H1 (cell line): ENCODE measurements around the gene POLR1H. TPM values are rescaled to one million over a fixed set of nuclear protein-coding genes. Genes with fewer than 3 reads are reported as not detected.

Experiments used
- CTCF ChIA-PET: fragments of 300-600 bp; sonication (Branson Sonifier 250); formaldehyde crosslinking; loops from one replicate; lab custom pipeline; 2021; ENCODE audit not compliant: partially characterized antibody; lab: Charles Lee
- POLR2A ChIA-PET: fragments of 300-600 bp; sonication (Branson Sonifier 250); formaldehyde crosslinking; loops from one replicate; lab custom pipeline; 2021; ENCODE audit warnings: inconsistent platforms; ENCODE audit not compliant: partially characterized antibody; lab: Charles Lee
- DNase-seq, 2 experiments: peaks; one replicate each; pipeline versions ENCODE4 v3.0.0 to v3.0.0-alpha.2; 2010 to 2022; ENCODE audit warnings: low spot score in 2 of 2, low read depth in 1 of 2, mixed read lengths in 1 of 2
- FAIRE-seq: peaks from 2 replicates; lab custom pipeline; 2011; peaks lifted over from hg19 to GRCh38; lab: Jason Lieb, UNC
- H2AFZ ChIP-seq: 2 replicates; pipeline ENCODE4 v1.8.1; 2012; ENCODE audit warnings: low read length, inconsistent platforms
- H2AK5ac ChIP-seq: 2 replicates; pipeline ENCODE4 v1.6.1; 2013; ENCODE audit warnings: low read depth, low read length
- H2BK120ac ChIP-seq: replicated peaks from 2 replicates; pipeline ENCODE3; 2013; ENCODE audit warnings: low read depth, low read length, inconsistent platforms
- H2BK12ac ChIP-seq: 2 replicates; pipeline ENCODE4 v1.6.1; 2013; ENCODE audit warnings: low read depth, low read length
- H2BK15ac ChIP-seq: 2 replicates; pipeline ENCODE4 v1.6.1; 2013; ENCODE audit warnings: low read length
- H2BK20ac ChIP-seq: 2 replicates; pipeline ENCODE4 v1.6.1; 2013; ENCODE audit warnings: low read length
- H2BK5ac ChIP-seq: 2 replicates; pipeline ENCODE4 v1.6.1; 2013; ENCODE audit warnings: low read depth, low read length
- H3K14ac ChIP-seq: 2 replicates; pipeline ENCODE4 v1.6.1; 2013; ENCODE audit warnings: inconsistent platforms; ENCODE audit not compliant: insufficient read length
- H3K18ac ChIP-seq: 2 replicates; pipeline ENCODE4 v1.6.1; 2013; ENCODE audit warnings: low read length; ENCODE audit errors: extremely low read depth
- H3K23ac ChIP-seq: 2 replicates; pipeline ENCODE4 v1.6.1; 2013; ENCODE audit warnings: inconsistent platforms; ENCODE audit not compliant: insufficient read length
- H3K23me2 ChIP-seq: 2 replicates; pipeline ENCODE4 v1.6.1; 2013; ENCODE audit warnings: low read depth, low read length
- H3K27ac ChIP-seq: 2 replicates; pipeline ENCODE4 v1.6.1; 2011; ENCODE audit warnings: low read depth, low read length, inconsistent platforms
- H3K27me3 ChIP-seq, 4 experiments: replicated peaks in 1 of 4; 1 replicate in 1 of 4; 2 replicates in 3 of 4; pipeline versions ENCODE4 v1.6.1 to v1.8.1; 2011 to 2013; ENCODE audit warnings: low read length in 3 of 4, mild to moderate bottlenecking in 3 of 4, inconsistent platforms in 2 of 4, mixed read lengths in 2 of 4, moderate library complexity in 1 of 4; ENCODE audit not compliant: control insufficient read depth in 3 of 4, insufficient read depth in 3 of 4; ENCODE audit errors: extremely low read depth in 1 of 4
- H3K36me3 ChIP-seq, 4 experiments: 2 replicates each; pipeline versions ENCODE4 v1.6.1 to v1.8.1; 2011 to 2013; ENCODE audit warnings: mild to moderate bottlenecking in 4 of 4, low read length in 3 of 4, moderate library complexity in 2 of 4, control low read depth in 1 of 4, inconsistent platforms in 1 of 4; ENCODE audit not compliant: insufficient read depth in 4 of 4, control insufficient read depth in 2 of 4
- H3K4ac ChIP-seq: replicated peaks from 2 replicates; pipeline ENCODE3; 2013; ENCODE audit warnings: low read length, low read depth, mixed read lengths, inconsistent platforms; ENCODE audit not compliant: insufficient read length
- H3K4me1 ChIP-seq, 4 experiments: replicated peaks in 1 of 4; 1 replicate in 1 of 4; 2 replicates in 3 of 4; pipeline versions ENCODE4 v1.6.1 to v1.8.1; 2011 to 2013; ENCODE audit warnings: low read length in 3 of 4, inconsistent platforms in 2 of 4, mixed read lengths in 1 of 4; ENCODE audit not compliant: insufficient read depth in 4 of 4, control insufficient read depth in 3 of 4
- H3K4me2 ChIP-seq, 2 experiments: 2 replicates each; pipeline versions ENCODE4 v1.6.1 to v1.8.1; 2011 to 2013; ENCODE audit warnings: low read depth in 2 of 2, low read length in 2 of 2, control low read depth in 1 of 2, inconsistent platforms in 1 of 2, mild to moderate bottlenecking in 1 of 2; ENCODE audit not compliant: insufficient read depth in 1 of 2
- H3K4me3 ChIP-seq, 4 experiments: fragments of 200-600, 300-600 bp in 1 of 4; sonication (generic), shearing (Covaris generic), sonication (Bioruptor Twin) in 1 of 4; 2 replicates each; pipeline versions ENCODE4 v1.5.1 to v1.8.1; 2011 to 2016; ENCODE audit warnings: low read length in 4 of 4, low read depth in 3 of 4, control low read depth in 2 of 4, inconsistent platforms in 2 of 4, mild to moderate bottlenecking in 2 of 4, mixed read lengths in 1 of 4, moderate library complexity in 1 of 4; ENCODE audit not compliant: insufficient read depth in 2 of 4; ENCODE audit errors: extremely low read depth in 1 of 4
- H3K56ac ChIP-seq: replicated peaks from 2 replicates; pipeline ENCODE3; 2013; ENCODE audit warnings: low read depth, mild to moderate bottlenecking, mixed read lengths, low read length, inconsistent platforms; ENCODE audit not compliant: insufficient read length
- H3K79me1 ChIP-seq: 2 replicates; pipeline ENCODE4 v1.6.1; 2013; ENCODE audit warnings: low read depth, low read length, control low read depth
- H3K79me2 ChIP-seq, 2 experiments: 2 replicates each; pipeline versions ENCODE4 v1.6.1 to v1.8.1; 2012 to 2013; ENCODE audit warnings: low read length in 2 of 2, mild to moderate bottlenecking in 2 of 2, inconsistent platforms in 1 of 2; ENCODE audit not compliant: insufficient read depth in 2 of 2, control insufficient read depth in 1 of 2
- H3K9ac ChIP-seq, 4 experiments: replicated peaks in 1 of 4; 1 replicate in 1 of 4; 2 replicates in 3 of 4; pipeline versions ENCODE4 v1.6.1 to v1.8.1; 2011 to 2013; ENCODE audit warnings: low read depth in 3 of 4, low read length in 3 of 4, control low read depth in 2 of 4, mild to moderate bottlenecking in 2 of 4, moderate library complexity in 2 of 4, inconsistent platforms in 1 of 4; ENCODE audit errors: extremely low read depth in 1 of 4
- H3K9me3 ChIP-seq, 2 experiments: 2 replicates each; pipeline versions ENCODE4 v1.6.1 to v1.8.1; 2012 to 2013; ENCODE audit warnings: mild to moderate bottlenecking in 2 of 2, moderate library complexity in 2 of 2, control low read depth in 1 of 2, inconsistent platforms in 1 of 2, low read depth in 1 of 2, low read length in 1 of 2, mixed read lengths in 1 of 2; ENCODE audit not compliant: insufficient read depth in 2 of 2
- H4K20me1 ChIP-seq, 2 experiments: replicated peaks in 1 of 2; 2 replicates each; pipeline versions ENCODE3 to v1.8.1; 2011 to 2013; ENCODE audit warnings: inconsistent platforms in 2 of 2, low read length in 2 of 2, mild to moderate bottlenecking in 1 of 2; ENCODE audit not compliant: insufficient read depth in 2 of 2, control insufficient read depth in 1 of 2
- H4K5ac ChIP-seq: 2 replicates; pipeline ENCODE4 v1.6.1; 2013; ENCODE audit warnings: low read length, low read depth, mixed read lengths, inconsistent platforms; ENCODE audit not compliant: insufficient read length
- H4K8ac ChIP-seq: 2 replicates; pipeline ENCODE4 v1.8.0; 2013; ENCODE audit warnings: mild to moderate bottlenecking, moderate library complexity, low read length, inconsistent platforms; ENCODE audit not compliant: insufficient read depth; ENCODE audit errors: extremely low read depth
- H4K91ac ChIP-seq: replicated peaks from 2 replicates; pipeline ENCODE3; 2013; ENCODE audit warnings: low read length, mixed read lengths, inconsistent platforms; ENCODE audit not compliant: insufficient read length
- BCL11A ChIP-seq, 2 experiments: IDR thresholded peaks; one replicate each; pipeline ENCODE4 v1.6.1; 2011; ENCODE audit warnings: low read depth in 2 of 2, low read length in 2 of 2, mild to moderate bottlenecking in 2 of 2
- EZH2 ChIP-seq: fragments of 200-600 bp; sonication (generic); IDR thresholded peaks from 2 replicates; pipeline ENCODE4 v1.7.1; 2012; ENCODE audit warnings: low read depth, mild to moderate bottlenecking, moderate library complexity, low read length, inconsistent platforms; ENCODE audit not compliant: severe bottlenecking
- TBP ChIP-seq: IDR thresholded peaks from 2 replicates; pipeline ENCODE4 v1.6.1; 2011; ENCODE audit warnings: low read depth, low read length, improper control_type of control experiment
- TCF12 ChIP-seq: IDR thresholded peaks from 2 replicates; pipeline ENCODE4 v1.6.1; 2011; ENCODE audit warnings: low read depth, mild to moderate bottlenecking, low read length
- TEAD4 ChIP-seq: IDR thresholded peaks from 2 replicates; pipeline ENCODE4 v1.6.1; 2012; ENCODE audit warnings: low read depth, low read length, inconsistent platforms, mixed read lengths
- whole genome bisulfite sequencing, 2 experiments: shearing (Covaris generic) in 1 of 2; methylation state at CpG; one replicate each; pipeline versions ENCODE4 v1.1.6 to v1.1.7; 2013 to 2015; ENCODE audit warnings: low lambda C conversion rate in 2 of 2, mixed read lengths in 2 of 2, inconsistent platforms in 1 of 2, low coverage in 1 of 2, missing lambda C conversion rate in 1 of 2; ENCODE audit not compliant: insufficient replicate concordance in 2 of 2, insufficient coverage in 1 of 2, insufficient read length in 1 of 2; ENCODE audit errors: extremely low coverage in 1 of 2, missing lambda C conversion rate in 1 of 2; 5-methylcytosine and 5-hydroxymethylcytosine counted together
- polyA plus RNA-seq, 7 experiments: library from polyadenylated mRNA; depleted of rRNA in 3 of 7; stranded (reverse) in 5 of 7; unstranded in 2 of 7; fragments of >200 nt in 5 of 7; fragments of 200-250 nt in 2 of 7; gene quantifications; 1 replicate in 5 of 7; 2 replicates in 1 of 7; 4 replicates in 1 of 7; pipeline versions ENCODE4 v1.2.1 to v1.2.3, GENCODE V29; 2011 to 2013; ENCODE audit warnings: missing spikeins in 2 of 7, mixed read lengths in 2 of 7
- total RNA-seq: library from RNA; stranded (reverse); fragmentation: NEBNext Ultra II Directional; extraction: Animal tissue kit (Norgen Biotek cat#: 25700); gene quantifications from 2 replicates; pipeline ENCODE4 v1.2.1, GENCODE V29; 2021
- TF ChIP-seq, protein P1 (sequence below): IDR thresholded peaks from 2 replicates; pipeline ENCODE4 v1.6.1; 2011; ENCODE audit warnings: low read length, improper control_type of control experiment
- TF ChIP-seq, protein P2 (sequence below): IDR thresholded peaks from 2 replicates; pipeline ENCODE4 v1.6.1; 2012; ENCODE audit warnings: inconsistent platforms

The POLR1H gene
- total and polyA plus RNA-seq, 2 of the 8 experiments (the other 6 are each of a cell fraction or from before 2014, with no cell fraction given): 31.5 to 82.2 TPM

DNA sequence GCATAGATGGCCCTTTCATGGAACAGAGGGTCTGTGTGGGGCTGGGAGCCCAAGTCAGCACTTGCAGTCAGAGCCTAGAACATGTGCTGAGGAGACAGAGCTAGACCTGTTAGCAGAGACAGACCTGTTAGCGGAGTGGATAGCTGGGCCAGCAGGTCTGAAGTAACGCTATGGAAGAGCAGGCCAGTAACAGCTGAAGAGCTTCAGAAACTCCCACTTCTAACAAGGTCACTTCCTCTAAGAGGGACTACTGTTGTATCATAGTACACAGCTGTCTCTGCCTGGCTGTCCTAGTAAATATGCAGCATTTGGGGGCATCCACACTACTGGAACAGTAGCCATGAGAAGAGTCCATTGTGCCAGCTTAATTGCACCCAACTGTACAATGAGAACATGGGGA is 41.2 kb upstream of the POLR1H start:
- no peak overlapping the region for H2AK5ac ChIP-seq
- H4K91ac ChIP-seq: no peak overlapping the region
- H2BK12ac ChIP-seq: no peak overlapping the region
- H4K8ac ChIP-seq: no peak overlapping the region
- no peak overlapping the region for H3K9ac ChIP-seq
- no peak overlapping the region for H2AFZ ChIP-seq
- DNase-seq (no peak), FAIRE-seq (no peak)
- POLR2A ChIA-PET: interaction anchor here (1.1 kb wide), 1 partner anchor 41 kb away, joined by 3 read pairs; the partner anchor contains the start of gene POLR1H
- no peaks in the 10 kb centered on the region for H3K79me2 ChIP-seq
- H2BK15ac ChIP-seq: no peak overlapping the region
- H3K4me1 ChIP-seq: no peaks in the 10 kb centered on the region
- H3K23me2 ChIP-seq: no peaks in the 10 kb centered on the region; the same call in 1 of the 2 replicates
- no peaks in the 10 kb centered on the region for H3K79me1 ChIP-seq
- H4K5ac ChIP-seq: no peak overlapping the region
- H3K27me3 ChIP-seq: no peaks in the 10 kb centered on the region; a peak in 1 of 7 replicates
- no peak overlapping the region for H3K56ac ChIP-seq
- H3K9me3 ChIP-seq: no peaks in the 10 kb centered on the region
- no peak overlapping the region for H3K14ac ChIP-seq
- no peak overlapping the region for H2BK20ac ChIP-seq
- WGBS, 2 experiments: 87% methylated on average over 2 of the region's 2 CpGs; no CpG with 5 or more reads in 1 of the 2 experiments
- no peak overlapping the region for H3K4me3 ChIP-seq
- no peak overlapping the region for H3K23ac ChIP-seq
- no peak overlapping the region for H3K27ac ChIP-seq
- H2BK120ac ChIP-seq: no peak overlapping the region
- no peak overlapping the region for H3K18ac ChIP-seq
- H4K20me1 ChIP-seq: no peaks in the 10 kb centered on the region
- no peaks in the 10 kb centered on the region for H3K36me3 ChIP-seq
- H2BK5ac ChIP-seq: no peak overlapping the region
- CTCF ChIA-PET: interaction anchor here (1.7 kb wide), 1 partner anchor 172 kb away, joined by 8 read pairs; no protein-coding TSS in a partner anchor
- no peak overlapping the region for H3K4ac ChIP-seq
- no peak overlapping the region for H3K4me2 ChIP-seq
- TF ChIP-seq TCF12 (no peak), EZH2 (no peak), TBP (no peak), TEAD4 (no peak), BCL11A (IDR thresholded peaks at IDR 0.05; ENCODE audit: low read depth in 2 of 2, low read length in 2 of 2) (no peak)
- TF ChIP-seq, protein P1, sequence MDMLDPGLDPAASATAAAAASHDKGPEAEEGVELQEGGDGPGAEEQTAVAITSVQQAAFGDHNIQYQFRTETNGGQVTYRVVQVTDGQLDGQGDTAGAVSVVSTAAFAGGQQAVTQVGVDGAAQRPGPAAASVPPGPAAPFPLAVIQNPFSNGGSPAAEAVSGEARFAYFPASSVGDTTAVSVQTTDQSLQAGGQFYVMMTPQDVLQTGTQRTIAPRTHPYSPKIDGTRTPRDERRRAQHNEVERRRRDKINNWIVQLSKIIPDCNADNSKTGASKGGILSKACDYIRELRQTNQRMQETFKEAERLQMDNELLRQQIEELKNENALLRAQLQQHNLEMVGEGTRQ: no peak
- TF ChIP-seq, protein P2, sequence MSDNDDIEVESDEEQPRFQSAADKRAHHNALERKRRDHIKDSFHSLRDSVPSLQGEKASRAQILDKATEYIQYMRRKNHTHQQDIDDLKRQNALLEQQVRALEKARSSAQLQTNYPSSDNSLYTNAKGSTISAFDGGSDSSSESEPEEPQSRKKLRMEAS: no peak
